HepG2 (cell line): ENCODE results near the gene ZNF343. TPM values are rescaled to one million over a fixed set of nuclear protein-coding genes. Genes with fewer than 3 reads are reported as not detected.

Experiments used
- ATF1 ChIP-seq: IDR thresholded peaks from 2 replicates; pipeline ENCODE4 v1.6.1; 2016; ENCODE audit warnings: mild to moderate bottlenecking, control low read depth
- DPF2 ChIP-seq: sonication (generic); formaldehyde crosslinking; IDR thresholded peaks from 2 replicates; pipeline ENCODE4 v1.4.0; 2020; ENCODE audit warnings: mild to moderate bottlenecking, low read depth, missing genetic modification reagents, borderline replicate concordance
- GTF2F1 ChIP-seq: fragments of 150-350 bp; IDR thresholded peaks from 2 replicates; pipeline ENCODE4 v1.6.1; 2014; ENCODE audit warnings: low read length
- HIVEP1 ChIP-seq: sonication (generic); formaldehyde crosslinking; IDR thresholded peaks from 2 replicates; pipeline ENCODE4 v1.4.0; 2020; ENCODE audit warnings: mild to moderate bottlenecking, missing genetic modification reagents
- HMG20A ChIP-seq: IDR thresholded peaks from 2 replicates; pipeline ENCODE4 v1.6.1; 2016; ENCODE audit warnings: borderline replicate concordance
- KAT2B ChIP-seq: fragments of 150-350 bp; IDR thresholded peaks from 2 replicates; pipeline ENCODE4 v1.6.1; 2014; ENCODE audit warnings: low read depth, low read length, borderline replicate concordance
- KDM1A ChIP-seq: IDR thresholded peaks from 2 replicates; pipeline ENCODE4 v1.6.1; 2016; ENCODE audit warnings: missing compliant biosample characterization
- MTA1 ChIP-seq: sonication (generic); formaldehyde crosslinking; IDR thresholded peaks from 2 replicates; pipeline ENCODE4 v1.4.0; 2020; ENCODE audit warnings: missing genetic modification reagents, mild to moderate bottlenecking, borderline replicate concordance
- SMAD1 ChIP-seq: sonication (generic); formaldehyde crosslinking; IDR thresholded peaks from 2 replicates; pipeline ENCODE4 v1.4.0; 2020; ENCODE audit warnings: missing genetic modification reagents, low read depth, mild to moderate bottlenecking, borderline replicate concordance
- SP5 ChIP-seq: IDR thresholded peaks from 2 replicates; pipeline ENCODE4 v1.6.1; 2016; ENCODE audit warnings: low read depth, borderline replicate concordance
- ZMYM2 ChIP-seq: sonication (generic); formaldehyde crosslinking; IDR thresholded peaks from 2 replicates; pipeline ENCODE4 v1.8.0; 2022; ENCODE audit warnings: mild to moderate bottlenecking, missing genetic modification reagents
- ZNF180 ChIP-seq: sonication (generic); formaldehyde crosslinking; IDR thresholded peaks from 2 replicates; pipeline ENCODE4 v1.4.0; 2020; ENCODE audit warnings: low read depth, missing genetic modification reagents, borderline replicate concordance
- ZNF343 ChIP-seq: sonication (generic); formaldehyde crosslinking; IDR thresholded peaks from 2 replicates; pipeline ENCODE4 v1.4.0; 2020; ENCODE audit warnings: mild to moderate bottlenecking, missing genetic modification reagents
- ZNF556 ChIP-seq: sonication (generic); formaldehyde crosslinking; IDR thresholded peaks from 2 replicates; pipeline ENCODE4 v1.4.0; 2020; ENCODE audit warnings: mild to moderate bottlenecking, missing genetic modification reagents, borderline replicate concordance
- ZNF674 ChIP-seq: sonication (generic); formaldehyde crosslinking; IDR thresholded peaks from 2 replicates; pipeline ENCODE4 v1.5.0; 2020; ENCODE audit warnings: low read depth, mild to moderate bottlenecking, missing genetic modification reagents
- ZNF678 ChIP-seq: sonication (generic); formaldehyde crosslinking; IDR thresholded peaks from 2 replicates; pipeline ENCODE4 v1.4.0; 2020; ENCODE audit warnings: mild to moderate bottlenecking, missing genetic modification reagents
- ZNF7 ChIP-seq: IDR thresholded peaks from 2 replicates; pipeline ENCODE4 v1.6.1; 2016; ENCODE audit warnings: missing biosample characterization, missing genetic modification reagents
- ZSCAN29 ChIP-seq: sonication (generic); formaldehyde crosslinking; conservative IDR thresholded peaks from 2 replicates; pipeline ENCODE4 v1.4.0; 2020; ENCODE audit warnings: mild to moderate bottlenecking, missing genetic modification reagents
- ZSCAN9 ChIP-seq: IDR thresholded peaks from 2 replicates; pipeline ENCODE4 v1.6.1; 2016; ENCODE audit warnings: borderline replicate concordance
- polyA plus RNA-seq, 8 experiments: library from polyadenylated mRNA; depleted of rRNA in 3 of 8; stranded (reverse) in 7 of 8; unstranded in 1 of 8; fragments of >200 nt; fragmentation: Illumina TruSeq in 4 of 8; extraction: Trizol in 4 of 8; gene quantifications; 2 replicates each; pipeline versions ENCODE4 v1.2.1 to v1.2.3, GENCODE V29; 2011 to 2016; ENCODE audit warnings: low read depth in 4 of 8, missing spikeins in 1 of 8, mixed read lengths in 1 of 8; ENCODE audit not compliant: insufficient read depth in 1 of 8
- total RNA-seq, 5 experiments: library from RNA; depleted of rRNA; stranded (reverse); fragments of >200 nt; fragmentation: Illumina TruSeq; extraction: Trizol; gene quantifications; 2 replicates each; pipeline ENCODE4 v1.2.3, GENCODE V29; 2016; ENCODE audit warnings: low read depth in 1 of 5
- TF ChIP-seq, protein P1 (sequence below): sonication (generic); formaldehyde crosslinking; IDR thresholded peaks from 2 replicates; pipeline ENCODE4 v1.4.0; 2020; ENCODE audit warnings: mild to moderate bottlenecking, missing genetic modification reagents
- TF ChIP-seq, protein P2 (sequence below): sonication (generic); formaldehyde crosslinking; IDR thresholded peaks from 2 replicates; pipeline ENCODE4 v1.8.0; 2022; ENCODE audit warnings: missing genetic modification reagents, mild to moderate bottlenecking, moderate library complexity, borderline replicate concordance
- TF ChIP-seq, protein P3 (sequence below): sonication (generic); formaldehyde crosslinking; IDR thresholded peaks from 2 replicates; pipeline ENCODE4 v1.4.0; 2020; ENCODE audit warnings: low read depth, mild to moderate bottlenecking, missing genetic modification reagents

Gene ZNF343
- total and polyA plus RNA-seq, 2 of the 13 experiments (the other 11 are each of a cell fraction or from before 2014, with no cell fraction given): 16.4 to 22.1 TPM

DNA sequence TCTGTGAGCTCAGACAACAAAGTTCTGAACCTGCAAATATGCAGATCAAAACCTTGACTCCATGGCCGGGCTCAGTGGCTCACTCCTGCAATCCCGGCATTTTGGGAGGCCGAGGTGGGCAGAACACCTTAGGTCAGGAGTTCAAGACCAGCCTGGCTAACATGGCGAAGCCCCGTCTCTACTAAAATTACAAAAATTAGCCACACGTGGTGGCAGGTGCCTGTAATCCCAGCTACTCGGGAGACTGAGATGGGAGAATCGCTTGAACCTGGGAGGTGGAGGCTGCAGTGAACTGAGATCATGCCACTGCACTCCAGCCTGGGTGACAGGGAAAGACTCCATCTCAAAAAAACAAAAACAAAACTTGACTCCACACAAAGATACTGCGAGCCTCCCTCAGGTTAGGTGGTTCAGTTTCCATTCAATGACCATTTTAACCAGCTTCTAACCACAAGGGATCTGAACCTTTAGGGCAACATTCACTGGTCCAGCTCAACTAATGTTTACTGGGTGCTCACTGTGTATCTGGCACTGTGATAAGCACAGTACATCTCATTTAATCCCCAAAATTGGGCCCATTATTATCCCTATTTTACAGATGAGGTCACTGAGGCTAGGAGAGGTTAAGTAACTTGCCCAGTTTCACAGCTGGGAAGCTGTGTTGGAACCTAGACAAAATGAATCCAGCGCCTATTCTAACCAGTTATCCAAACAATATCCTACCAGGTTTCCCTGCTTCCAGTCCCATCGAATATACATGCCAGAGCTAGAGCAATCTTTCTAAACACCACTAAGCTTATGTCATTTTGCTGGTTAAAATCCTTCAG lies 39.9 kb downstream of the ZNF343 start (continued):
- TF ChIP-seq GTF2F1: no peak
- TF ChIP-seq ZNF674 (CRISPR knock-in tag): no peak
- 0 out of 2 replicates have a peak, but pooled peaks have one; percentile 45 for TF ChIP-seq ZNF678 (CRISPR knock-in tag)
- no peak for TF ChIP-seq ZMYM2 (CRISPR knock-in tag)
- TF ChIP-seq, protein P1, sequence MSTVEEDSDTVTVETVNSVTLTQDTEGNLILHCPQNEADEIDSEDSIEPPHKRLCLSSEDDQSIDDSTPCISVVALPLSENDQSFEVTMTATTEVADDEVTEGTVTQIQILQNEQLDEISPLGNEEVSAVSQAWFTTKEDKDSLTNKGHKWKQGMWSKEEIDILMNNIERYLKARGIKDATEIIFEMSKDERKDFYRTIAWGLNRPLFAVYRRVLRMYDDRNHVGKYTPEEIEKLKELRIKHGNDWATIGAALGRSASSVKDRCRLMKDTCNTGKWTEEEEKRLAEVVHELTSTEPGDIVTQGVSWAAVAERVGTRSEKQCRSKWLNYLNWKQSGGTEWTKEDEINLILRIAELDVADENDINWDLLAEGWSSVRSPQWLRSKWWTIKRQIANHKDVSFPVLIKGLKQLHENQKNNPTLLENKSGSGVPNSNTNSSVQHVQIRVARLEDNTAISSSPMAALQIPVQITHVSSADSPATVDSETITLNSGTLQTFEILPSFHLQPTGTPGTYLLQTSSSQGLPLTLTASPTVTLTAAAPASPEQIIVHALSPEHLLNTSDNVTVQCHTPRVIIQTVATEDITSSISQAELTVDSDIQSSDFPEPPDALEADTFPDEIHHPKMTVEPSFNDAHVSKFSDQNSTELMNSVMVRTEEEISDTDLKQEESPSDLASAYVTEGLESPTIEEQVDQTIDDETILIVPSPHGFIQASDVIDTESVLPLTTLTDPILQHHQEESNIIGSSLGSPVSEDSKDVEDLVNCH (CRISPR knock-in tag): 0 out of 2 replicates have a peak, but pooled peaks have one; percentile 72
- no peak for TF ChIP-seq HIVEP1 (CRISPR knock-in tag)
- 0 out of 2 replicates have a peak, but pooled peaks have one; percentile 44 for TF ChIP-seq ZSCAN9 (CRISPR knock-in tag)
- TF ChIP-seq, protein P2, sequence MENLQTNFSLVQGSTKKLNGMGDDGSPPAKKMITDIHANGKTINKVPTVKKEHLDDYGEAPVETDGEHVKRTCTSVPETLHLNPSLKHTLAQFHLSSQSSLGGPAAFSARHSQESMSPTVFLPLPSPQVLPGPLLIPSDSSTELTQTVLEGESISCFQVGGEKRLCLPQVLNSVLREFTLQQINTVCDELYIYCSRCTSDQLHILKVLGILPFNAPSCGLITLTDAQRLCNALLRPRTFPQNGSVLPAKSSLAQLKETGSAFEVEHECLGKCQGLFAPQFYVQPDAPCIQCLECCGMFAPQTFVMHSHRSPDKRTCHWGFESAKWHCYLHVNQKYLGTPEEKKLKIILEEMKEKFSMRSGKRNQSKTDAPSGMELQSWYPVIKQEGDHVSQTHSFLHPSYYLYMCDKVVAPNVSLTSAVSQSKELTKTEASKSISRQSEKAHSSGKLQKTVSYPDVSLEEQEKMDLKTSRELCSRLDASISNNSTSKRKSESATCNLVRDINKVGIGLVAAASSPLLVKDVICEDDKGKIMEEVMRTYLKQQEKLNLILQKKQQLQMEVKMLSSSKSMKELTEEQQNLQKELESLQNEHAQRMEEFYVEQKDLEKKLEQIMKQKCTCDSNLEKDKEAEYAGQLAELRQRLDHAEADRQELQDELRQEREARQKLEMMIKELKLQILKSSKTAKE (CRISPR knock-in tag): no peak
- TF ChIP-seq KAT2B: no peak
- TF ChIP-seq HMG20A (CRISPR knock-in tag): no peak
- no peak for TF ChIP-seq DPF2 (CRISPR knock-in tag)
- TF ChIP-seq SP5 (CRISPR knock-in tag): no peak
- 0 out of 2 replicates have a peak, but pooled peaks have one; percentile 29 for TF ChIP-seq ATF1
- 0 out of 2 replicates have a peak, but pooled peaks have one; percentile 24 for TF ChIP-seq ZNF343 (CRISPR knock-in tag)
- TF ChIP-seq, protein P3, sequence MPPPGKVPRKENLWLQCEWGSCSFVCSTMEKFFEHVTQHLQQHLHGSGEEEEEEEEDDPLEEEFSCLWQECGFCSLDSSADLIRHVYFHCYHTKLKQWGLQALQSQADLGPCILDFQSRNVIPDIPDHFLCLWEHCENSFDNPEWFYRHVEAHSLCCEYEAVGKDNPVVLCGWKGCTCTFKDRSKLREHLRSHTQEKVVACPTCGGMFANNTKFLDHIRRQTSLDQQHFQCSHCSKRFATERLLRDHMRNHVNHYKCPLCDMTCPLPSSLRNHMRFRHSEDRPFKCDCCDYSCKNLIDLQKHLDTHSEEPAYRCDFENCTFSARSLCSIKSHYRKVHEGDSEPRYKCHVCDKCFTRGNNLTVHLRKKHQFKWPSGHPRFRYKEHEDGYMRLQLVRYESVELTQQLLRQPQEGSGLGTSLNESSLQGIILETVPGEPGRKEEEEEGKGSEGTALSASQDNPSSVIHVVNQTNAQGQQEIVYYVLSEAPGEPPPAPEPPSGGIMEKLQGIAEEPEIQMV (CRISPR knock-in tag): peak; percentile 63; the same call in 1 of the 2 replicates
- peak; percentile 45; the same call in 1 of the 2 replicates for TF ChIP-seq ZNF556 (CRISPR knock-in tag)
- TF ChIP-seq KDM1A: no peak
- TF ChIP-seq SMAD1 (CRISPR knock-in tag): no peak
- no peak for TF ChIP-seq ZNF180 (CRISPR knock-in tag)
- no peak for TF ChIP-seq MTA1 (CRISPR knock-in tag)
- 0 out of 2 replicates have a peak, but pooled peaks have one; percentile 40 for TF ChIP-seq ZSCAN29 (CRISPR knock-in tag)
- TF ChIP-seq ZNF7 (CRISPR knock-in tag): no peak
